GM19035 (cell line): ENCODE data around the gene GPR132.
A peak's percentile ranks its signal among the peaks of the same experiment; 100 is the strongest.

Source experiments
- ATAC-seq: cut with Tn5 transposase; IDR thresholded peaks from one replicate; pipeline ENCODE4 v1.9.1; 2021; ENCODE audit not compliant: unreplicated experiment

The GPR132 gene

GRCh38 chr14:105023144-105023543 is 42.1 kb downstream of the GPR132 start:
- ATAC-seq: no peak

- ATAC-seq: no peak
Measured at GRCh38 chr14:105022276-105022670, 43.0 kb downstream of the GPR132 start.

DNA sequence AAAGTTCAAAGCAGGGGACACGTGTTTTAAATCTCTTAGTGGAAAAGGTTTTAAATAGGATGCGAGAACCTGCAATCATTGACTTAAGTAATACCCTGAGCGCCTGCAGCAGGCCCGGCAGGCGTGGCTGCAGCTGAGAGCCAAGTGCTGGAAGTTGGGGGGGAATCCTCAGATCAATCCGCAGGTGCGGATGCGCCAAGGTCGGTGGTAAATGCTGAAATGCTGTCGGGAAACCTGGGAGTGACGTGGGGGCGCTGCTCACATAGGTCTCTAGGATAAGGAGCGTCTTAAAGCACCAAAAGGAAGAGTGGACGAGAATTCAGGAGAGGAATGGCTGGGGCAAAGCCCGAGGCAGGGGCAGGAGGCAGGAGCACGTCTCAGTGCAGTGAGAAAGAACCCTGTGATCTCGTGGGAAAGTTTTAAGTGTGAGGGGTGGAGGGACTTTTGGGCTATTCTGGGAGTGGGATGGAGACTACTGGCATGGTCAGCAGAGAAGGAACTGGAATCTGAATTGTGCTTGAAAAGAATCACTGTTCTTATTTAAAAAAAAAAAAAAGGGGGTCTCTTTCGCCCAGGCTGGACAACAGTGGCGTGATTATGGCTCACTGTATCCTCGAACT is 43.5 kb downstream of the GPR132 start:
- peak; percentile 4 for ATAC-seq

GRCh38 chr14:105020815-105021655 is 44.2 kb downstream of the GPR132 start, which contains the start of gene CDCA4:
TSS of gene CDCA4 (minus strand) at chr14:105021083. CDS start at chr14:105011929, 9,154 bp downstream.
- ATAC-seq: peak; percentile 78

DNA sequence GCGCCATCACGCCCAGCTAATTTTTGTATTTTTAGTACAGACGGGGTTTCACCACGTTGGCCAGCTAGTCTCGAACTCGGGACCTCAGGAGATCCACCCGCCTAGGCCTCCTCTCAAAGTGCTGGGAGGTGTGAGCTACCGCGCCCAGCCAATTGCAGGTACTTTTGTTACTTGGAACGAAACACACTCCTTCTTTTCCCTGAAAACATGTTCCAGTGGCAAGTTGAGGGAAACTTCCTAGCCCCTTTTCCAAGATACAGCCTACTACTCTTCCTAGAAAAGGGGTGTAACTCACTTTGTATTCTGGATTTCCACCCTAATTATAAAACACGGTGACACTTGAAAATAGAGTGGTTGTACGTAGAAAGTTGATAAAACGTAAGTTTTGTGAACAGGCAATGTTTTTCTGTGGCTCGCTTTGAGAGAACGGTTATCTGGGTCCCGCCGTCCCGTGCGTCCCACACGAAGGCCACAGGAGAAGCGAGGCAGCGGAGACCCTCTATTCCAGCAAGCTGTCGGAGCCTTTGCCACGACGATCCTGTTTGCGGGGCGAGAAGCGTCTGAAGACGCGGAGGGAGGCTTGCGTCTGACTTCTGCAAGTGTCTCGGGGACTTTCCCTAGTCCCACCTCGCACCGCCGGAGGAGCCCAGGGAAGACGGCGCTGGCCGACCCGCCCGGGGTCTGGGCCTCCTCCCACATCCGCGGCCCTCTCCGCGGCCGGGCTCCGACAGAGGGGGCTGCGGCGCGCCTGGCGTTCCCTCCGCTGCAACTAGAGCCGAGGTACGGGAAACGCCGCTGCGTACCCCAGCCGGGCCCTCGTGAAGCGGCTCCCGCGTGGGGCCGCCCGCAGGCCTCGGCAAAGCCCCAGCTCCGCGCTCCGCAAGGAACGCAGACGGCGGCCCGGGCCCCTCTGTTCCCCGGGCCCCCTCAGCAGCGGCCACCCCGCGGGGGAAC is 45.1 kb downstream of the GPR132 start:
- peak; percentile 34 for ATAC-seq

DNA sequence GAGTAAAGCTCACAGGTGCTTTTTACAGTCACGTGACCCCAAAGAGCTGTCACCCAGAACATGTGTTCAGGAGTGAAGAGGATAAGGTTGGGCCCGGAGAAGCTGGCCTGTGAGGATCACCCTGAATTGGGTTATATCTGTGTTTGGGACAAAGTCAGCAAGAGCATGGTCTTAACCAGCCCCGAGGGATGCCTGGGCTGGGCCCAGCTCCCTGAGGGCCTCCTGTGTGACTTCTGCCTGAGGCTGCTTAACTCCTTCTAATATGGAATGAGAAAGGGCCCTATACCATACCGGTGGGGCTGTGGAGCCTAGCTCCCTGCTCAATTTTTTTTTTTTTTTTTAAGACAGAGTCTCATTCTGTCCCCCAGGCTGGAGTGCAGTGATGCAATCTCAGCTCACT is 46.8 kb downstream of the GPR132 start:
- no peak for ATAC-seq

GRCh38 chr14:105015905-105016304 is 49.3 kb downstream of the GPR132 start:
- ATAC-seq: no peak

DNA sequence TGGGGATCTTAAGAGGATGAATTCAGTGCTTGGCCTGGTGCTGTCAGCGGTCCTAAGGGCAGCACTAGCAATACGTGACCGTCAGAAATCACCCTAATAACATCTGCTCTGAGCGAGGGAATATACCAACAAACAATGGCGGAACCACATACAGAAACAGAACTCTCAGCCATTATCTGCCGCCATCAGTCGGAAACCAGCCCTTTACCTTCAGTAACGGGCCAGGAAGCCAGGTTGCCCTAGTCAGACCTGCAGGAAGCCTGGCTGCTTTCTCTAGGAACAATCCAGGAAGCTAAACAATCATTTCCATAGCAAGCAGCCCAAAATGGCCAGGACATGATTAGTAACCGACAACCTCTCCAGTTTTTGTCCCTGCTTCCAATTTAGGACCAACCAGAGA is 50.0 kb downstream of the GPR132 start:
- ATAC-seq: no peak

GRCh38 chr14:105014631-105015030 is 50.6 kb downstream of the GPR132 start:
- no peak for ATAC-seq

DNA sequence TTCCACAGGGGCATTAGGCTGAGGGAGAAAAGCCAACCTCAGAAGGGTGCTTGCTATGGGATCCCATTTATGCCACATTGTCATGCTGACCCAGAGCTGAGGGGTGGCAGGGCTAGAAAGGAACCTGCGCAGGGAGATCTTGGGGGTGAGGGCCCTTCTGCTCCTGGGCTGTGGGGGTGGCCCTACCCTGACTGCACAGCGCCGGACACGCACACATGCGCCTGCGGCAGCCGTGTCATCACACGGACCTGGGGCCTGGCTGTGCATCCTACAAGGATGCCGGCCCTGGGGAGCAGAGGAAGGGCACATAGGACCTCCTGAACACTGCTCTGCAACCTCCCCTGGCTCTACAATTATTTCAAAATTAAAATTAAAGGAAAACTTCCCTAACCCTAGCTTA is 51.2 kb downstream of the GPR132 start:
- no peak for ATAC-seq

GRCh38 chr14:105013150-105013785 is 52.0 kb downstream of the GPR132 start:
- ATAC-seq: no peak

- no peak for ATAC-seq
Measured at GRCh38 chr14:105012171-105012985, 52.9 kb downstream of the GPR132 start.

GRCh38 chr14:105011312-105011990 is 53.8 kb downstream of the GPR132 start:
- no peak for ATAC-seq

DNA sequence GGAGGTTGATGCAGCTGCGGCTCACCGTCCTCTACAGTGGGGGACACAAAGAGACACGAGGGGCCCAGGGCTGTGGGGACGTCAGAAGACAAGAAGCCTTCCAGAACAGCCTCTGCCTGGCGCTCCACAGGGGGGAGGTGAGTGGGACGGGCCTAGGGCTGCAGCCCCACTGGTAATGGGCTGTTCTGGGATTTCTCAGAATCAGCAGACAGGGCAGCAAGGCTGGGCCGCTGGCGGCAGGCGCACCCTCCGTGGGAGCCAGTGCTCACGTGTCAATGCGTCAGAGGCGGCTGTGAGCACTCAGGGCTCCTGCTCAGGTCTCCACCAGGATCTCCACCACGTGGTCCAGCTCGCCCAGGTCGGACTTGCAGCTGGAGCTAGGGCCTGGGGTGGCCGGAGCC is 54.3 kb downstream of the GPR132 start:
- no peak for ATAC-seq

GRCh38 chr14:105010106-105010505 is 55.1 kb downstream of the GPR132 start:
- ATAC-seq: no peak

GRCh38 chr14:105007593-105008264 is 57.5 kb downstream of the GPR132 start:
- ATAC-seq: no peak

DNA sequence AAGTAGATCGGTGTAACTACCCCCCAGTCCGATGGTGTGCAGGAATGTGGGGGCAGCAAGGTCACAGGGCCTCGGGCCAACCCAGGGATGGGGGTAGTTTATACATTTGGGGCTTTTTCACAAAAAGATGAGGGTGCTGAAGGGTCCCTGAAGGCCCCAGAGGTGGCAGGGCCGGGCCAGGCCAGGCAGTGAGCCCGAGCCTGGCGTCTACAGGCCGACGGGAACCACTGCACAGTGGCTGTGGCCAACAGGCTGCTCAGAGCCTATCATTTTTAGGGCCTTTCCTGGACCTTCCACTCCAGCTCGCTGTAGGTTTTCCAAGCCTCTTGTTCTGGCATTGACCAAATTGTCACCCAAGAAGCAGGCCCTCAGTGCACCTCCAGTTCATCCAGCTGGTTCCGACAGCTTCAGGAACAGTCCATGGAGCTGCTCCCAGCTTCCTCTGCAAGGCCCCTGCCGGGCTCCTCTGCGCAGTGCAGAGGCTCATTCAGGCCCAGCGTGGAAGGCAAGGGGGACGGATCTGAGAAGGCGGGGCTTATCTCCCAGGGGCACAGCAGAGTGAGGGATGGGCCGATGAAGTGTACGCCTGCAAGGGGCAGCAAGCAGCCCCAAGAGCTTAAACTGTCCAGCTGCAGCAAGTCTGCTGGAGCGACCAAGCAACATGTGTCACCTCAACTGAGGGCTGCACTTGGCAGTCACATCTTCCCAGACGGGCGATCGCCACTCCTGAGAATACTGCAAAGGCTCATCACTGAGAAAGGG is 58.2 kb downstream of the GPR132 start:
- ATAC-seq: no peak
